ENCODE data around the gene KIFC1. TPM values are rescaled to one million over a fixed set of nuclear protein-coding genes. Genes with fewer than 3 reads are reported as not detected.
A peak's percentile ranks its signal among the peaks of the same experiment; 100 is the strongest.

KIFC1 gene
- total and polyA plus RNA-seq, 2 donors (not counting 1 experiment from before 2014, with no cell fraction given), result 0.79 to 1.0 TPM

DNA sequence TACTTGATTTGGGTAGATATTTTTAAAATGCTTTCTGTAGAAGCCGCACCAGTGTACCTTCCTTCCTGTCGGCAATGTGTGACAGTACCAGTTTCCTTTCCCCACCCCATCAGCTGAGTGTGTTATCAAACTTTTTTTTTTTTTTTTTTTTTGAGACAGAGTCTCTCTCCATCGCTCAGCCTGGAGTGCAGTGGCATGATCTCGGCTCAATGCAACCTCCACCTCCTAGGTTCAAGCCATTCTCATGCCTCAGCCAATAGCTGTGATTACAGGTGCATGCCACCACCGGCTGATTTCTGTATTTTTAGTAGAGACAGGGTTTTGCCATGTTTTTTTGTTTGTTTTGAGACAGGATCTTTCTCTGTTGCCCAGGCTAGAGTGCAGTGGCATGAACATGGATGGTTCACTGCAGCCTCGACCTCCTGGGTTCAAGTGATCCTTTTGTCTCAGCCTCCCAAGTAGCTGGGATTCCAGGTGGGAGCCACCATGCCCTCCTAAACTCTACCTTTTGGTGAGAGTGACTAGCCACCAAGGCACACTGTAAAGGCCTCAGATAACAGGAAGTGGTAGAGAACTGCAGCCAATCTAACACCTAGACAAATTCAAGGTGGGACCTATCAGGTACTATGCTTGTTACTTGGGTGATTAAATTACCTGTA, 47.5 kb upstream of the KIFC1 start:
- TF ChIP-seq, protein P1, sequence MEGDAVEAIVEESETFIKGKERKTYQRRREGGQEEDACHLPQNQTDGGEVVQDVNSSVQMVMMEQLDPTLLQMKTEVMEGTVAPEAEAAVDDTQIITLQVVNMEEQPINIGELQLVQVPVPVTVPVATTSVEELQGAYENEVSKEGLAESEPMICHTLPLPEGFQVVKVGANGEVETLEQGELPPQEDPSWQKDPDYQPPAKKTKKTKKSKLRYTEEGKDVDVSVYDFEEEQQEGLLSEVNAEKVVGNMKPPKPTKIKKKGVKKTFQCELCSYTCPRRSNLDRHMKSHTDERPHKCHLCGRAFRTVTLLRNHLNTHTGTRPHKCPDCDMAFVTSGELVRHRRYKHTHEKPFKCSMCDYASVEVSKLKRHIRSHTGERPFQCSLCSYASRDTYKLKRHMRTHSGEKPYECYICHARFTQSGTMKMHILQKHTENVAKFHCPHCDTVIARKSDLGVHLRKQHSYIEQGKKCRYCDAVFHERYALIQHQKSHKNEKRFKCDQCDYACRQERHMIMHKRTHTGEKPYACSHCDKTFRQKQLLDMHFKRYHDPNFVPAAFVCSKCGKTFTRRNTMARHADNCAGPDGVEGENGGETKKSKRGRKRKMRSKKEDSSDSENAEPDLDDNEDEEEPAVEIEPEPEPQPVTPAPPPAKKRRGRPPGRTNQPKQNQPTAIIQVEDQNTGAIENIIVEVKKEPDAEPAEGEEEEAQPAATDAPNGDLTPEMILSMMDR (IDR thresholded peaks at IDR 0.05), result no peak
- no peak for TF ChIP-seq EZH2 (IDR thresholded peaks at IDR 0.05; ENCODE audit: borderline replicate concordance, insufficient read depth, low read depth, low read length, poor library complexity, severe bottlenecking)
- H3K4me2 ChIP-seq (replicated peaks; ENCODE audit: low read depth, low read length, poor library complexity, severe bottlenecking), result peak overlapping the region; percentile 73

More for the DNA sequence above, 47.5 kb upstream of the KIFC1 start:
- Mint-ChIP-seq H3K27ac (peak overlapping the region; percentile 94), H3K4me3 (peak overlapping the region; percentile 81), H3K9me3 (ENCODE audit: insufficient read depth) (no peaks in the 10 kb centered on the region), H3K4me1 (peaks cover 41% of the 10 kb centered on the region), H3K27me3 (no peaks in the 10 kb centered on the region)
- H3K36me3 ChIP-seq (replicated peaks in 1 of 2; ENCODE audit: control extremely low read depth in 1 of 2, control insufficient read depth in 1 of 2, extremely low read depth in 1 of 2, insufficient read depth in 2 of 2, low read length in 1 of 2), result no peaks in the 10 kb centered on the region
- peak overlapping the region; percentile 49 for H3K9ac ChIP-seq (ENCODE audit: low read length)
- intact Hi-C loops (cut with micrococcal nuclease), result loop anchor here (1.0 to 2.0 kb wide), 4 partner anchors 21 to 95 kb away; partner anchors contain the start of gene KIFC1
- H4K20me1 ChIP-seq (ENCODE audit: control insufficient read depth, insufficient read depth, low read length, poor library complexity, severe bottlenecking), result no peaks in the 10 kb centered on the region
- H3K79me2 ChIP-seq (ENCODE audit: control insufficient read depth, insufficient read depth, low read length), result peaks cover 6% of the 10 kb centered on the region
- DNase-seq, result peak; percentile 86
- H3K4me3 ChIP-seq (ENCODE audit: control extremely low read depth in 1 of 5, extremely low read depth in 1 of 5, insufficient read depth in 1 of 5, low read depth in 2 of 5, low read length in 4 of 5), result peak overlapping the region in 4 of 5 experiments; percentile 8 to 59 (median 38)
- H3K27me3 ChIP-seq (replicated peaks in 1 of 4; ENCODE audit: control extremely low read depth in 1 of 4, control insufficient read depth in 3 of 4, insufficient read depth in 4 of 4, low read length in 3 of 4), result no peaks in the 10 kb centered on the region
- POLR2A ChIA-PET, result interaction anchor here (0.6 to 3.2 kb wide), 22 partner anchors 10 to 277 kb away, joined by 3 to 40 read pairs (median 6); partner anchors contain the start of genes B3GALT4, ITPR3, RGL2 and RPS18
- peak overlapping the region; percentile 92 to 93 for H3K27ac ChIP-seq (ENCODE audit: low read length in 2 of 2)
- H3K9me3 ChIP-seq (ENCODE audit: control extremely low read depth in 1 of 3, control insufficient read depth in 2 of 3, insufficient read depth in 1 of 3, low read length in 2 of 3), result peaks cover 0 to 6% (median 0%) of the 10 kb centered on the region in 3 donors
- H2AFZ ChIP-seq (ENCODE audit: insufficient read depth, low read depth, low read length, poor library complexity, severe bottlenecking), result peak overlapping the region; percentile 56
- 0% methylated on average over 1 of the region's 6 CpGs for WGBS (ENCODE audit: insufficient coverage)
- CTCF ChIA-PET, result interaction anchor here (0.6 to 4.4 kb wide), 27 partner anchors 8 to 1118 kb away, joined by 3 to 50 read pairs (median 4); partner anchors contain the start of genes B3GALT4, KIFC1, RGL2 and RPS18
- H3K4me1 ChIP-seq (ENCODE audit: control insufficient read depth in 2 of 2, insufficient read depth in 2 of 2, low read length in 2 of 2), result peaks cover 40 to 50% of the 10 kb centered on the region in 2 donors
- peak; percentile 83 for ATAC-seq (ENCODE audit: low read depth)

All from B cell (primary cell).